HG03575 (cell line): ENCODE results near the gene KCNH8.
"Not testable (repeated sequence)": the region's sequence is repeated elsewhere in the genome, so short reads cannot be mapped to it uniquely, and the experiment has no call there.

Experiments
- ATAC-seq: cut with Tn5 transposase; IDR thresholded peaks from one replicate; pipeline ENCODE4 v1.9.1; 2021; ENCODE audit not compliant: unreplicated experiment, insufficient number of reproducible peaks, low FRiP score; ENCODE audit errors: extremely low read depth

Gene KCNH8

DNA sequence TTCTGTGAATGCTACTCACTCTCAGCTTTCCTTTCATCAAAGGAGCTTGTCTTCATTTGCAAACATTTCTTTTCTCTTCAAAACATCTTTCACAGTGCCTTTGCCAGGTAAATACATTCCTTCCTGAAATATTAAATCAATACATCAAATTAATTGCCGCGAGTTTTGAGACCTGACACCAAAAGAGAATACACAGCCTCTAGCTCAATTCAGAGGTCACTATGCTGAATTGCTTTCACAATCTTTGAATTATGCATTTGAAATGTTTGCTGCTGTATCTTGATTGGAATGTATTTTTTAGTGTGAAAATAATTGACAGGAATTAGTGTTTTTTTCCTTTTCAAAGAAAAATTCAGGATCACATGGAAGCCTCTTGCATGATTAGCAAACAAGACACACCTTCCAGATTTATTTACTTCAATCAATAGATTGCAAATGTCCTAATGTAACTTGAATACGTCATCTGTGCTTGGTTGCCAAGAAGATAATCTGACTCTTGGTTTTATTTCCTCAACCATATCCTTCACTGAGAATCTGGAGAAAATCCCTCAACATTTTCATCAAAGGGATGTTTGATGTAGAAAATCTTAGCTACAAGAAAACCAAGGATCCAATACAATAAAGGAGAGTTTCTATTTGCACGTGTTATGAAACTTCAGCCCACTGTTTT is 83.6 kb downstream of the KCNH8 start:
- ATAC-seq: no peak

DNA sequence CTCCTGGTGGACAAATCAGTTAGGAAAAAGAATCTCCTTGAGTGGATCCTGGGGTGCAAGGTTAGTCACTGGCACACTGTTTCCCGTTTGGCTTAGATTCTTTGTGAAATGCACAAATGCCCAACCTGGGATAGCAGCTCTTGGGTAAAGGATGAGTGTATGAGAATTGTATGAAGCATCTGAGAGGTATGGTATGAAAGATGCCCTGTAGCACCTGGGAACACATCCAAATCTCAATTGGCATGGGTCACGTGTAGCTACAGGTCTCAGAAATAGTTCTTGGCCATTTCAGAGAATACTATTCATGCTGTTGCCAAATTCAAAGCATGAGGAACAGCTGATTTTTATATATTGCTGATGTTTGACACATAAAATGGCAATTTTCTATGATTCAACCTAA is 84.3 kb downstream of the KCNH8 start:
- ATAC-seq: no peak

DNA sequence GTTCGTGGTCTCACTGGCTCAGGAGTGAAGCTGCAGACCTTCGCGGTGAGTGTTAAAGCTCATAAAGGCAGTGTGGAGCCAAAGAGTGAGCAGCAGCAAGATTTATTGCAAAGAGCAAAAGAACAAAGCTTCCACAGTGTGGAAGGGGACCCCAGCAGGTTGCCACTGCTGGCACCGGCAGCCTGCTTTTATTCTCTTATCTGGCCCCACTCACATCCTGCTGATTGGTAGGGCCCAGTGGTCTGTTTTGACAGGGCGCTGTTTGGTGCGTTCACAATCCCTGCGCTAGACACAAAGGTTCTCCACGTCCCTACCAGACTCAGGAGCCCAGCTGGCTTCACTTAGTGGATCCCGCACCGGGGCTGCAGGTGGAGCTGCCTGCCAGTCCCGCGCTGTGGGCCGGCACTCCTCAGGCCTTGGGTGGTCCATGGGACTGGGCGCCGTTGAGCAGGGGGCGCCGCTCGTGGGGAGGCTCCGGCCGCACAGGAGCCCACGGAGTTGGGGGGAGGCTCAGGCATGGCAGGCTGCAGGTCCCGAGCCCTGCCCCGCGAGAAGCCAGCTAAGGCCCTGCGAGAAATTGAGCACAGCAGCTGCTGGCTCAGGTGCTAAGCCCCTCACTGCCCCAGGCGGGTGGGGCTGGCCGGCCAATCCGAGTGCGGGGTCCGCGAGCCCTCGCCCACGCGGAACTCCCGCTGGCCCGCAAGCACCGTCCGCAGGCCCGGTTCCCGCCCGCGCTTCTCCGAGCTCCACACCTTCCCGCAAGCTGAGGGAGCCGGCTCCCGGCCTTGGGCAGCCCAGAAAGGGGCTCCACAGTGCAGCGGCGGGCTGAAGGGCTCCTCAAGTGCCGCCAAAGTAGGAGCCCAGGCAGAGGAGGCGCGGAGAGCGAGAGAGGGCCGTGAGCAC is 85.8 kb downstream of the KCNH8 start:
- not testable (repeated sequence) for ATAC-seq

DNA sequence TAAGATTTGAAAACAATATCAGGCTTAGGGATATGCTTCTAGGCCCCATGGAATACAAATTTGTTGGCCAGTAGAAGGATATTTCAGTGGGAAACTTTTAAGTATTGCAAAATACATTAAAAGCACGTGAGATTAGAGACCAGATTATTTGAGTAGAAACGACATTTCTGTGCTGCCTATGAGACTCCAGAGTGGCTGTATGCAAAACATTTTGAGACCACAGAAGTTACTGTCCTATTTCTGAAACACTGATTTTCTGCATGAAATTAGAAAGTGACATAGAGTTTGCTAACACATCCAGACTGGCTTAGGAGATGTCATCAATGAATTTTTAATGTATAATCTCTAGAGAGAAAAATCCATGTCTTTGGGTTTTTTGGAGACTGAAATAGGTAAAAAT is 99.8 kb downstream of the KCNH8 start:
- no peak for ATAC-seq

DNA sequence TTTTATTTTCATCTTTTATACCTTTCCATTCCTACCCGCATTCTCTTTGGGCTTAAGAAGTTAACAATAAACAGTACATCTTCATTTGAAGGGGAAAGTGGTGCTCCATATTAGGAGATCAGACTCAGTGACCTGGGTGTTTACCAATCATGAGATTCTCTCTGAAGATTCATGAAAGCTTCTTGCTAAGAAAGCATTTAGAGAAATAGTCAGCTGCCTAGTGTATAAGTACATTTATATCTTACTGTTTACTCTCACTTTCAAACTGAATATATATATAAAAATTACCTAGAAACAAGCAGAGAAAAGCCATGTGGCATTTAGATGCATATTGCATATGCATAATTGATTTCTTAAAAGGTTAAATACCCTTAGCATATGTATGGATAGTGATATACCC is 100.5 kb downstream of the KCNH8 start:
- ATAC-seq: no peak

DNA sequence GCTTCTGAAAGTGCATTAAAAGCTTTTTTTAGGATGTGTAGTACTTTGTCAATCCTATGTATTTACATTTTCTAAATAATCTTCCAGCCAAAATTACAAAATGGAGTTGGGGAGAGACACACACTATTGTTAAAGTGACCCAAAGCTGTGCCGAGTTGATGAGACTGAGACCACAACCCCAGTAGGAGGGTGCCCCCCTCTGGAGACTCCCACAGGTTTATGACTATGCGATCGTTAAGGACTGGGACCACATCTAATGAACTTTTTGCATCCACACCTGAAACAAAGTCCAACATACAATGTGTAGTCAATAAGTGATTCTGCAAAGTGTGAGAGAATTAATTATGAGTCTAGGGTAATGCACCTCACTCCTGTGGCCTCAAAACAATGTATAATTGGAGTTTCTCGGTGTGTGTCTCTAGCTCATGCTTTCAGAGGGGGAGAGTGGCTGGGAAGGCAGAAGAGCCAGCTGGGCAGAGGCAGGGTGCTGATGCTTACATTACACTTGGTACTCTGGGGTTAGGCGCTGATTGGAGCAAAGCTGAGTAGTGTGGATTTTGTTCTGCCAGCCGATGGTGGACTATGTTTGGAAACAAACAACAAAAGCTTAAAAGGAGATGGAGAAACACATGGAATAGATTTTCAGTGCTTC is 102.8 kb downstream of the KCNH8 start:
- ATAC-seq: no peak

DNA sequence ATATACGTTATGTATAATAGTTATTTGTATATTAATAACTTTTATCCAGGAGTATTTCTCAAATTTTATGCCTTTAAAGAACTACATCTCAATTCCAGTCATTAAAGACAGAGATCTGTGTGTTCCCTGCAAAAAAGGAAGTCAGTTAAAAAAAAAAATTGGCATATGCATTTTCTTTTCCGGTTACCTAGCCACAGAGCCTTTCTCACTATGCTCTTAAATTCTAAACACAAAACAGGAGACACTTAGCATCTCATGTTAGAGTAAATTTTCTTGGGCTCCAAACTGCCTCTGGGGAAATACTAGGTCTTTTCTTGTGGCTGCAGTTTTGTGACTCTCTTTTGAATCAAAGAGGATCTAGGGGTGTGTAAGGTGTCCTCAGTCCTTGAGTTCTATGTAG is 105.9 kb downstream of the KCNH8 start:
- ATAC-seq: no peak

DNA sequence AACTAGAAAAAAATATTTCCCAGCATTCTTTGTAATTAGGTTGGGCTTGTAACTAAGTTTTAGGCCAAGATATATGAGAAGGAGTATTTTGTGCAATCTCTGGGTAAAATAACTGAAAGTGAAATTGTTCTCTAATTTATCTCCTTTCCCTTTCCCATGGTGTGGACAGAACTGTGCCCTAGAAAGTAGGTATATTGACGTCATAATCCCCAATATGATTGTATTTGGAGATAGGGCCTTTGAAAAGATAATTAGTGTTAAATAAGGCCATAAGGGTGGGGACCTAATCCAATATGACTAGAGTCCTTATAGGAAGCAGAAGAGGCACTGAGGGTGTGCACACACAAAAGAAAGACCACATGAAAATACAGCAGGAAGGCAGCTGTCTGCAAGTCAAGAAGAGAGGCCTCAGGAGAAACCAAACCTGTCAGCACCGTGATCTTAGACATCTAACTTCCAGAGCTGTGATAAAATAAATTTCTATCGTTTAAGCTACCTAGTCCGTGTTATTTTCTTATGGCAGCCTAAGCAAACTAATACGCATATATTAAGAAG is 106.6 kb downstream of the KCNH8 start:
- no peak for ATAC-seq

DNA sequence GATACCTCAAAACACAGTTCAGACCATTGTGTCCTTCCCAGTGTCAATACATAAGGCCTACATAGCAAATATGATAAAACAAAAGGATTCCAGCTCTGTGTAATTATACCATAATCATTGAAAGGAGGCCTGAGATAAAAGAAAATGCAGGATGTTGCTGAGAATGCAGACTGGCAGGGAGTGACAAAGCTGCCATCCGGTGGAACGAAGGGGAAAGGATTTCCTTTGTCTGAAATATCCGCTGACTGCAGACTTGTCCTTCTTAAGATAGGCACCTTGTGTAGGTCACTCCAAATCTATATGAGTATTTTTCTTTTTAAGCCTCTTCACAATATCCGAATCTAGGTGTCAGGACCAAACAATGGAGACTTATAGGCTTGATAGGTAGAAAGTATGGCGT is 108.0 kb downstream of the KCNH8 start:
- no peak for ATAC-seq

DNA sequence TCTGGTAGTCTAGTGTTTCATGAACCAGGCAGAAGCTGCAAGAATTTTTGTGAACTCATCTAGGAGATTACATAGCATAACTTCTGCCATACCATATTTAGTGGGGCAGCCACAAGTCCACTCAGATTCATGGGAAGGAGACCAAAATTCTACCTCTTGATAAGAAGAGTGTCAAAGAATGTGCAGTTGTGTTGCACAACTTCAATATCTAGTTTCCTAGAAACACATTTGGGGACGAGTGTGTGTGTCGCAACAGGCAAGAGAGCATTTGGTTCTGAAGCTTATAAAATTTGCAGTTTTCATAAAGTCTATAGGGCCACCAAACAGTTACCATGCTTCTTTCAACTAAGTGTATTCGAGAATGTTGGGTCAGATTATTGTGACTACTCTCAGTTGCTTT is 115.3 kb downstream of the KCNH8 start:
- no peak for ATAC-seq

DNA sequence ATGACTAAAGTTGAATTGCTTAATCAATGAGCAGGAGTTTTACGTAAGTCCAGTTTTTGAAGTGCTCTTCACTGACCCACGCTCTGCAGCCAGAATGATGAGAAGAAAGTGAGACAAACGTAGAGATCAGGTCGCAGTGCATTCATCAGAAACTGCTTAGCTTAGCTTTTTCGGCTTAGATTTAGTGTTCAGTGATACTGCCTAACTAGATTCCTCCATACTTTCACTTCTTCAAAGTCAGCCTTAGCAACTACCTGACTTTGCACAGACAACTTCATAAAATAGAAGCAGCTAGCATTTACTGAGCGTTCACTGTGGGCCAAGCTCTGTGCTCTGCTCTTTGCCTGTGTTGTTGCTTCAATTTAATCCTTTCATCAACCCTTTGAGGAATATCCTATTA is 116.1 kb downstream of the KCNH8 start:
- no peak for ATAC-seq

DNA sequence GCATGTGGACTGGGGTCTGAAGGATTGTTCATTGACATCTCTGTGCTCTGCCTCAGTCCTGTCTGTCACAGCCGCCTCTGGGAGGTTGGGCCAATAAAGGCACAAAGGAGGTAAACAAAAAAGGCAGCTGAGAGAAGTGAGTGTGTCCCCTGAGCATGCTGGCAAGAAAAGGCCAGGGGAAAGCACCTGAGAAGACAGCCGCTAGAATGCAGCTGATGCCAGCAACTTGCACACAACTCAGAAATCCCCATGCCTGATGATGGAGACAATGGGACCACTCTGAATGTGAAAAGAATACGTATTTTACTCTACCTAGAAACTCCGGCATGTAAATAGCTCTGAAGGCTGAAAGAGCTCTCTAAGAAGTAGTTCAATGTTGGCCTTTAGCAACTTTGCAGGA is 118.7 kb downstream of the KCNH8 start:
- ATAC-seq: no peak

DNA sequence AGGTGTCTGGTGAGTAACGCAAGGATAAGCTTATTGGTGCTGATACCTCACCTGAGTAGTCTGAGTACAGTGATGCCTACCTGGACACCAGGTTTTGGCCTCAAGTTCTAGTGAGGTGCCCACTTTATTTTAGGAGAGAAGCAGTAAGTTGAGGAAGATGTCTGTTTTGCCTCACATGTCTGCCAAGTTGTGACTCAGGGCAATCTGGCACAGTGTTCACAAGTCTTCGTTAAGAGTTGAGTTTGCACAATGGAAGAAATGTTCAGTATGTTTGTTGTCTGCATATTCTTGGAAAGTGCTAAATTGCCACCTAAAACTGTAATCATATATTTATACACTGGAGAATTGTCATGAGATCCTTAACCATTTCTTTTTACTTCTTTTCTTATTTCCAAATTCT is 122.2 kb downstream of the KCNH8 start:
- no peak for ATAC-seq

DNA sequence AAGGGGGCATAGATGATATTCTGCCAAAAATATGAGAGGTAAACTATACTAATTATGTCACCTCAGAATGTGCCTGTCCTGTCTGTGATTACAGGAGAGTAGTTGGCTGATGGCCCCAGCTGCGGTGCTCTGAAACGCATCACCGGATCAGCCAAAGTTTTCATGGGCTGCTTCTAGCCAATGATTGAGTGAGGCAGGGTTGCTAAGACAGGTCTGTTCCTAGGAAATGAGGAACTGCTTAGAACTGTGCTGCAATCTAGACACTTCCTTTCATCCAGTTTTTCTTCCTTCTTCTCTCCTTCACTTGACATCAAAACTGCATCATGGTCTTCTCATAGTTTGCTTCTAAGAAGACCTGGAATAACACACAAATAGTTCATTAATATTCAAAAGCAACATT is 124.0 kb downstream of the KCNH8 start:
- ATAC-seq: no peak

DNA sequence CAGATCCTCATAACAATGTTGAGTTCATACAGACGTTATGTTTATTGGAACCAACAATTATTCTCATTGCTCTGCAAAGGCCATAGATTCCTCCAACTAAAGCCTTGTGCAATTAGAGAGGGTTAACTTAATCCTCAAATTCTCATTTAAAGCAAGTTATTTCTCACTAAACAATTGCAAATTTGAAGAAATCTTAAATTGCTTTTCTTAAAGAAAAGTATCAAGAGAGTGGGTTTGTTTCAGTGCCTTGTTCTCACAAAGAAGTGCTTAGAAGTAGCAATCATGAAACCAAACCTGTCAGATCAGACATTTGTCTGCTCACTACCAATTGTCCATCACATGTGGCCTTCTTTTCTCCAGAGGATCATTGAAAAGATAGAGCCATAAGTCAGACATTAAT is 124.8 kb downstream of the KCNH8 start:
- ATAC-seq: no peak

DNA sequence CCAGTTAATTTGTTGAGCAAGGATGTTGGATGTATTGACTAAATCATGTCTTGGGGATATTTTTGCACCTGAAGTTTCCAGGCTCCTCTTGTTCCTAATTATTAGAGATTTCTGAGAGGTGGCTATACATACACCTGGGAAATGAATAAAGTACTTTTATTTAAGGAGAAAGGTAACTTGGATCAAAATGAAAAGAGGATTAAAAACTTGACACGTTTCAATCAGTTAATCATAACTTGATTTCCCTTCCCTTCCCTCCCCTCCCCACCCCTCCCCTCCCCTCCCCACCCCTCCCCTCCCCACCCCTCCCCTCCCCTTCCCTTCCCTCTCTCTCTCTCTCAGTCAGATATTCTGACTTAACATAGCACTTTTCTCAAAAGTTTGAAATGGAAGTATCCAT is 126.3 kb downstream of the KCNH8 start:
- no peak for ATAC-seq

DNA sequence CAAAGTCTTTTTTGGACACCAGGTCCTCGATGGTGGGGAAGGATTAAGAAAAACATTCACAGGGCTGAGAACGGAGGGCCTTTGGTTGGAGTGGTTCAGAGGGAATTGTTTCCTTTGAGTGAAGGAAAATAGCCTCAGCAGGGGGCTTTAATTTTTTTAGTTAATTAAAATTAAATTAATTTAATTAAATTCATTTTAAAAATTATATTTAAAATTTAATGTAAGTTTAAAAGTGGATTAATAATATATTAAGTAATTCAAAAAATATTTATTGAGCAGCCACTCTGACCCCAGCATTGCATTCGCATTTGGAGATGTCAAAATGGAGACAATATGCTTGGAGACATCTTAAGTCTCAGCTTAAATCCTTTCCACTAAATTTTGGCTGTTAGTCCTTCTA is 136.7 kb downstream of the KCNH8 start:
- no peak for ATAC-seq

DNA sequence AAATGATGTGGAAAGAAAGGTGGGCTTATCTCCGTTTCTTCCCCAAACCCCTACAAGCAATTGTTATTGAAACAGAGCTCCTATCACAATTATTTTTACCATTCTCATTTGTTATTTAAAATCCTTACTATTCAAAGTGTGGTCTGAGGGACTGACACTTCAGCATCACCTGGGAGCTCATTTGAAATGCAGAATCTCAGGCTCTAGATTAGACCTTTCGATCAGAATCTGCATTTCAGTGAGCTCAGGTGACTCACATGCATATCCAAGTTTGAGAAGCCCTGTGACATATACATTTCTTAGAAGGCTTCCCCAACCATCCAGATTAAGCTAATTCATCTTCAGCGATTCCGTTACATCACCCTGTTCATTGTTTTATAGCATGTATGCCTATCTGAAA is 145.0 kb downstream of the KCNH8 start:
- ATAC-seq: no peak

DNA sequence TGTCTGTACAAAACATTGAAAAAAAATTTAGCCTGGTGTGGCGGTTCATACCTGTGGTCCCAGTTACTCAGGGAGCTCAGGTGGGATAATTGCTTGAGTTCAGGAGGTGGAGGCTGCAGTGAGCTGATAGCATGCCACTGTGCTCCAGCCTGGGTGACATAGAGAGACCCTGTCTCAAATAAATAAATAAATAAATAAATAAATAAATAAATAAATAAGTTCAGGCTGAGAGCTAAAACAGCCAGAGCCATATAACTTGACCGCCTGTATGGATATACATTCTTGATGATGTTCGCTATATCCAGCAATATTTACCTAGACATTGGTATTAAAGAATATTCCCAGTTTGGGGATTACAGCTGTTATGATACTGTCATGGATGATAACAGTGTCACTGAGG is 146.9 kb downstream of the KCNH8 start:
- ATAC-seq: no peak

DNA sequence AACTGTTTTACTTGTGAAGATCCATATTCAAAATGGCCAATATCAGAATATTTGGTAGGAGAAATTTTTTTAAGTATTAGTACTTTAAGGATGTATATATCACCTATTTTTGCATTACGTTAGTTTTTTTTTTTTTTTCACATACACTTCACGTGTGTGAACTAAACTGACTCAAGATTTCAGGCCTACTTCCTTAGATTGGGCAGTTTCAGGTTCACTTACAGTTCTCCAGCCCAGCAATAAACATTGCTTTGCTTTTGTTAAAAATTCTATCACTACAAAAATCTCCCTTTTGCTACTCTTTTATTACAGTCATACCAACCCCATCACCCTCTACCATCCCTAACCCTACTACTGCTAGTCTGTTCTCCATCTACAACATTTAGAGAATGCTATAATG is 183.6 kb downstream of the KCNH8 start:
- no peak for ATAC-seq
